ENCODE results near the gene RHOD.
A peak's percentile ranks its signal among the peaks of the same experiment; 100 is the strongest.

RHOD gene

DNA sequence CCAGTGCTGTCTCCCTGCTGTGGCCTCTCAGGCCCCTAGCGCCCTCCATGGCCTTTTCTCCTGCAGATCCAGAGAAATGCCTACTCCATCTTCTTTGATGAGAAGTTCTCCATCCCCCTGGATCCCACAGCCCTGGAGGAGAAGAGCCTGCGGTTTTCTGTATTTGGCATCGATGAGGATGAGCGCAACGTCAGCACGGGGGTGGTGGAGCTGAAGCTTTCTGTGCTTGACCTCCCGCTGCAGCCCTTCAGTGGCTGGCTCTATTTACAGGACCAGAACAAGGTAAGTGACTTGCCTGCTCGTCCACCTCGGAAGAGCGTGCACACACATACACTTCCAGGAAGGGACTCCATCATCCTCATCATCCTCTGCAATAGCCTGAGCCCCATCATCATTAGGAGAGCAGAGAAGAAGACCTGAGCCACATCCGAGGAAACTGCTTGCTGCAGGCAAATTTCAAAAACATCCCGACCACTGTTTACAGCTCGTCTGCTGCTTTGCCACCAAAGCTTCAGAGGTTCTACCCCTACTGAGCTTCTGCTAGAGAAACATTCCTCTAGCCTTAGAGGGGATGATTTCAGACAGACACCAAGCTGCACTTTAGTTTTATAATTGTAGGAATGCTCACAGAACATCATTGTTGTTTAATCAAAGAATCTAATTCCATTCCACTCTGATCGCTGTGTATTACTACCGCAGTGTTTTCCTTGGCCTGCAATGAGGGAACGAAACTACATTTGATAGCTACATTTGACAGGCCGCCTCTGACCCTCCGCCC is 12.9 kb upstream of the RHOD start:
- no peaks in the 10 kb centered on the region for H3K9me3 Mint-ChIP-seq
- DNase-seq = no peak

DNA sequence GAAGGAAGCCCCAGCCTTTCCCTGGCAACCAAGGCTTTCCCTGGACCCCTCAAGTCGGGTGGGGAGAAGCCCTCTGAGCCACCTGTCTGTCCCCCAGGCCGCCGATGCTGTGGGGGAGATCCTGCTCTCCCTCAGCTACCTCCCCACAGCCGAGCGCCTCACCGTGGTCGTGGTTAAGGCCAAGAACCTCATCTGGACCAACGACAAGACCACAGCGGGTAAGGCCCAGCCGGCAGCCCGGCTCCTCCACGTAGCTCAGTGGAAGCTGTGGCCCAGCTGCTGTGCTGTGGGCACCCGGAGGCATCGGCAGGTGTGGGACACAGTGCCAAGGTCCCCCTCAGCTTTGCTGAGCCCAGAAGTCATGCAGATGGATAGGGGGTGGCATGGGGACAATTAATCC is 12.2 kb upstream of the RHOD start:
- Mint-ChIP-seq H3K27me3 (peaks cover 20 to 75% of the 10 kb centered on the region in 2 donors), H3K27ac (no peak overlapping the region), H3K9me3 (no peaks in the 10 kb centered on the region), H3K4me3 (no peak overlapping the region), H3K4me1 (ENCODE audit: low read depth in 2 of 2) (peaks cover 0 to 1% of the 10 kb centered on the region in 2 donors), H3K36me3 (ENCODE audit: insufficient read depth) (no peaks in the 10 kb centered on the region)
- ATAC-seq (replicated peaks) (no peak), DNase-seq (no peak)

More for the DNA sequence above, 12.9 kb upstream of the RHOD start:
- no peak overlapping the region for H3K27ac Mint-ChIP-seq
- ATAC-seq (replicated peaks) = no peak
- peaks cover 0 to 1% of the 10 kb centered on the region in 2 donors for H3K4me1 Mint-ChIP-seq (ENCODE audit: low read depth in 2 of 2)
- H3K4me3 Mint-ChIP-seq = no peak overlapping the region
- H3K27me3 Mint-ChIP-seq = peaks cover 20 to 71% of the 10 kb centered on the region in 2 donors
- no peaks in the 10 kb centered on the region for H3K36me3 Mint-ChIP-seq (ENCODE audit: insufficient read depth)

DNA sequence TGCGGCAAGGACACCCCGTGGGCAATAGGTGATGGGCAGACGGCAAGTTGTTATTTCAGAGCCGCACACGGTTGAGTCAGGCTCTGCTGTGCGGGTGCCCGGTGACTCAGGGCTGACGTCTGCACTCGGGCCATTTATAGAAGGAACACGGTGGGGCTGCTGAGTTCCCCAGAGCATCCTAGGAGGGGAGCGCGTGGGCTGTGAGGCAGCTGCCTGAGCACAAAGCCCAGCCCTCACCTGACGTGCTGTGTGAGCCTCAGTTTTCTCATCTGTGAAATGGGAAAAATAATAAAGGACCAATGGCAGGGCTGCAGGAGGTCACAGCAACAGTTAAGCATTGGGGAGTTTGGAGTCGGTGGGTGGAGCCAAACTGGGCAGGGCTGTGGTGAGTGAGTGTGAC is 11.3 kb upstream of the RHOD start:
- DNase-seq (no peak), ATAC-seq (replicated peaks) (no peak)
- H3K4me3 Mint-ChIP-seq = no peak overlapping the region
- peaks cover 13 to 71% of the 10 kb centered on the region in 2 donors for H3K27me3 Mint-ChIP-seq
- peaks cover 0 to 1% of the 10 kb centered on the region in 2 donors for H3K4me1 Mint-ChIP-seq (ENCODE audit: low read depth in 2 of 2)
- H3K36me3 Mint-ChIP-seq (ENCODE audit: insufficient read depth) = no peaks in the 10 kb centered on the region
- no peaks in the 10 kb centered on the region for H3K9me3 Mint-ChIP-seq
- H3K27ac Mint-ChIP-seq = no peak overlapping the region

DNA sequence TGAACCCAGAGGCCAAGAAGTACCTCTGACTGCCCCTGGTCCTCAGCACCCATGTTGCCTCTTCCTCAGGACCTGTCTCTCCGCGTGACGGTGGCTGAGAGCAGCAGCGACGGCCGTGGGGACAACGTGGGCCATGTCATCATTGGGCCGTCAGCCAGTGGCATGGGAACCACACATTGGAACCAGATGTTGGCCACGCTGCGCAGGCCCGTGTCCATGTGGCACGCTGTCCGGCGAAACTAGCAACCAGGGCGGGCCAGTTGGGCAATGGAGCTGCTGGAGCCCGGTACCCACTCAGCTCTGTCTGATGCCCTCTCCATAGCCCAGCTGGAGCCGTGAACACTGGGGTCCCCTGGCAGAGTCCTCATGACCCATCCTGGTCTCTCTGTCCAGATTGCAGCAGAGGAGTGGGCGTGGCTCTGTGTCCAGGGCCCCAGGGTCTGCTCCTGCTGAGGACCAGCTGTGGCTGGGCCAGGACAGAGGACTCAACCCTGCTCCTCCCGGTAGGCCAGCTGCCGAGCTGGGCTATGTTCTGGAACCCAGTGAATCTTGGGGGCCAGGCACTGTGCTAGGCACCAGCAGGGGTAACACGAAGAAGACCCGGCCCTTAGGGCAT is 8.0 kb upstream of the RHOD start:
- peaks cover 2% of the 10 kb centered on the region for H3K36me3 Mint-ChIP-seq (ENCODE audit: insufficient read depth)
- peaks cover 11 to 65% of the 10 kb centered on the region in 2 donors for H3K27me3 Mint-ChIP-seq
- no peak overlapping the region for H3K27ac Mint-ChIP-seq
- no peak overlapping the region for H3K4me3 Mint-ChIP-seq
- ATAC-seq (replicated peaks) (no peak), DNase-seq (no peak)
- no peaks in the 10 kb centered on the region for H3K9me3 Mint-ChIP-seq
- H3K4me1 Mint-ChIP-seq (ENCODE audit: low read depth in 2 of 2) = peaks cover 0 to 1% of the 10 kb centered on the region in 2 donors

DNA sequence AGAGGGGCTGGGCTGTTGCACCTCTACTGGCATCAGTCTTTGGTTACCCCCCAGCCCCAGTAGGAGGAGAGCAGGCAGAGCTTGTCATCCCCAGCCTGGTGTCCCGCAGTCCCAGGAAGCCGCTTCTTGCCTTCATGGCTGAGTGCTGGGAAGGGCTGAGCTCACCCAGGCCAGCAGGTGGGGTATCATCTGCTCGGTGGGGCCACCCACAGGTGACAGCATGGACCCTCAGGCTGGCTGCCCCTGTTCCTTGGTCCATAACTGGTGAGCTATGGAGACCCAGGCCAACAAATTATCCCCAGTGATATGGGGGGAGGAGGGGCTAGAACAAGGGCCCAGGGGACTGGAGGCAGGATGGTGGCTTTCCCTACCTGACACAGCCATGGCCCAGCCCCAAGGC is 6.5 kb upstream of the RHOD start:
- ATAC-seq (replicated peaks) (no peak), DNase-seq (no peak)
- Mint-ChIP-seq H3K9me3 (no peaks in the 10 kb centered on the region), H3K4me1 (ENCODE audit: low read depth in 2 of 2) (no peaks in the 10 kb centered on the region), H3K4me3 (no peak overlapping the region), H3K27me3 (peaks cover 11 to 53% of the 10 kb centered on the region in 2 donors), H3K36me3 (ENCODE audit: insufficient read depth) (peaks cover 5% of the 10 kb centered on the region), H3K27ac (no peak overlapping the region)

DNA sequence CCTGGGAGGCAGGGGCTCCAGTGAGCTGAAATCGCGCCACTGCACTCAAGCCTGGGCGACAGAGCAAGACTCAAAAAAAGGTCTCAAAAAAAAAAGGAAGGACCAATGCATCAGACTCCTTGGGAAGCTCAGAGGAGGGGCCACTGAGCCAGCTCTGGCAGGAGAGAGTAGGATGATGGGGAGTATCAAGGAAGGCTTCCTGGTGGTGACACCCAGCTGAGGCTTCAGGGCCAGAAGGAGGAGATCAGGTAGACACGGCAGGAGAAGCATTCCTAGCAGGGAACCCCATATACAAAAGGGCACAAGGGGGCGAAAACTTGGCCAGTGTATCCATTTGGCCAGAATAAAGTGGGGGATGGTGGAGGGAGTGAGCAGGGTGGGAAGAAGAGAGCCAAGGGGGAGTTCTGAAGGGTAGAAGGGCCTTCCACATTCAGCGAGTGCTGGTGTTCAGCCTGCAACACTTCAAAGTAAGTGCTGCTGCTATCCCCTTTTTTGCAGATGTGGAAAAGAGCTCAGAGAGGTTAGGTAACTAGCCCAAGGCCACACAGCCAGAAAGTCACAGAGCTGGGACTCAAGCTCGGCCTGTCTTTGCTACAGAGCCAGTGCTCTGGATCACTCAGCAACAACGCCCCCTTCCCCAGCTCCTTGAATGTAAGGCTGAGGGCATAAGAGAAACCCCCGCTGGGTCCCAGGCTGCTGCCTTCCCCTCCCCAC is 5.3 kb upstream of the RHOD start:
- peaks cover 5% of the 10 kb centered on the region for H3K36me3 Mint-ChIP-seq (ENCODE audit: insufficient read depth)
- DNase-seq (no peak), ATAC-seq (replicated peaks) (no peak)
- no peak overlapping the region for H3K4me3 Mint-ChIP-seq
- peaks cover 3% of the 10 kb centered on the region in 2 donors for H3K4me1 Mint-ChIP-seq (ENCODE audit: low read depth in 2 of 2)
- peak overlapping the region in 1 of 2 donors; percentile 86 for H3K27ac Mint-ChIP-seq
- no peaks in the 10 kb centered on the region for H3K9me3 Mint-ChIP-seq
- peaks cover 11 to 47% of the 10 kb centered on the region in 2 donors for H3K27me3 Mint-ChIP-seq

DNA sequence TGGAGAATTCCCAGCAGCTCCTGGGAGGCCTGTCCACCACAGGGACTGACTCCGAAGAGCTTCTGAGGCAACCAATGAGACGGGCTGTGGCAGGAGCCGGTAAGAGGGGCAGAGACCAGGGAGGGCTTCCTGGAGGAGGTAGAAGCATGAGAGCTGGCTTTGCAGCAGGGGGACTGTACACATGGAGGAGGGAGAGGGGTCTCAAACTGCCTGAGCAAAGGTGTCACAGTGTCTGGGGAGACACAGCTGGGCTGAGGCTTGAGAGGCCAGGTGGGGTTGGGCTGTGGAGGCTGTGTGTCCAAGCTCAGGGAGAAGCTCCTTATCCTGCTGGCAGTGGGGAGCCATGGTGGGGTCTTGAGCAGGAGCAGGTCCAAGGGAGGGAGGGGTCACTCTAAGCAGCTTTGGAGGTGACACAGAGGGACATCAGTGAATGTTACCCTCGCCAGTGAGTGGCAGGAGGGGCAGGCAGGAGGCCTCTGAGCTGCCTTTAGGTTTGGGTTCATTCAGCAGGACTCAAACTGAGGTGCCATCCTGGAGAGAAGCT is 4.6 kb upstream of the RHOD start:
- ATAC-seq (replicated peaks) (no peak), DNase-seq (no peak)
- H3K27me3 Mint-ChIP-seq = peaks cover 11 to 43% of the 10 kb centered on the region in 2 donors
- no peak overlapping the region for H3K4me3 Mint-ChIP-seq
- peaks cover 5% of the 10 kb centered on the region in 2 donors for H3K4me1 Mint-ChIP-seq (ENCODE audit: low read depth in 2 of 2)
- peaks cover 5% of the 10 kb centered on the region for H3K36me3 Mint-ChIP-seq (ENCODE audit: insufficient read depth)
- H3K27ac Mint-ChIP-seq = peak overlapping the region in 1 of 2 donors; percentile 86
- no peaks in the 10 kb centered on the region for H3K9me3 Mint-ChIP-seq

DNA sequence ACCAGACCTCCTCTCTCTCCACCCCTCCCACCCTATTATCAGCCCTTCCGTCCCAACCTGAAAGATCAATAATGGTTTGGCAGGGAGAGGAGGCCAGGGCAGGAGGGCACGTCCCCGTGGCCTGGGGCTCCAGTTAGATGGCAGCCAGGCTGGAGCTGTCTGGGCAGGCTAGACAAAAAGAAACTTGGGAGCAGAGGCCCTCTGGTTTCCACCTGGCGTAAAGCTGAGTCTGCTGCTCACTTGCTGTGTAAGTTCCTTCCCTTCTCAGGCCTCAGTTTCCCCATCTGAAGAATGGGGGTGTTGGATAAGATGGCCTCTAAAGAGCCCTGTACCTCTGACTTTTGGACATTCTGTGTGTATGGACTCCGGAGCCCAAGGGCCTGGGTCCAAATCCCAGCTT is 3.8 kb upstream of the RHOD start:
- H3K4me1 Mint-ChIP-seq (ENCODE audit: low read depth in 2 of 2) = peaks cover 5% of the 10 kb centered on the region in 2 donors
- ATAC-seq (replicated peaks) (no peak), DNase-seq (no peak)
- H3K4me3 Mint-ChIP-seq = no peak overlapping the region
- peaks cover 11 to 43% of the 10 kb centered on the region in 2 donors for H3K27me3 Mint-ChIP-seq
- H3K9me3 Mint-ChIP-seq = no peaks in the 10 kb centered on the region
- H3K36me3 Mint-ChIP-seq (ENCODE audit: insufficient read depth) = peaks cover 5% of the 10 kb centered on the region
- no peak overlapping the region for H3K27ac Mint-ChIP-seq

DNA sequence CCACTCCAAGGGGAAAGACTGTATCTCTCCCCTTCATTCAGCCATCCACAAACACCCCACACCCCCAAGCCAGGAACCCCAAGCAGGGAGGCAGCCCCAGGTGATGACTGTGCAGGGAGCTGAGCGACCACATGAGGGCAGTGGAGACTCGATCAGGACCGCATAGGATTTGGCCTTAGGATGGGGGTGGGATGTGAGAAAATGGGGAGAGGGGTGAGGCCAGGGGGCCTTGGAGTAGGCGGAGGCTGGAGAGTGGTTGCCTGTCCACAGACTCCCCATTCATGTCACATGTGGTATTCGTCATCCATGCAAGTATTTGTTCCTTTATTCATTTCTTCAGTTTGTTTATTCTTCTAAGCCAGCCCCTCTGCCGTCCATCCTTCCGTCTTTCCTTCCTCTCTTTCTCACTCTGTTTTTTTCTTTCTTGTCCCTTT is 2.7 kb upstream of the RHOD start:
- no peak overlapping the region for H3K4me3 Mint-ChIP-seq
- no peak for DNase-seq
- no peak overlapping the region for H3K27ac Mint-ChIP-seq
- H3K4me1 Mint-ChIP-seq (ENCODE audit: low read depth in 2 of 2) = peaks cover 5% of the 10 kb centered on the region in 2 donors
- H3K36me3 Mint-ChIP-seq (ENCODE audit: insufficient read depth) = peaks cover 5% of the 10 kb centered on the region
- peak; percentile 45 for ATAC-seq (replicated peaks)
- no peaks in the 10 kb centered on the region for H3K9me3 Mint-ChIP-seq
- H3K27me3 Mint-ChIP-seq = peaks cover 11 to 42% of the 10 kb centered on the region in 2 donors

DNA sequence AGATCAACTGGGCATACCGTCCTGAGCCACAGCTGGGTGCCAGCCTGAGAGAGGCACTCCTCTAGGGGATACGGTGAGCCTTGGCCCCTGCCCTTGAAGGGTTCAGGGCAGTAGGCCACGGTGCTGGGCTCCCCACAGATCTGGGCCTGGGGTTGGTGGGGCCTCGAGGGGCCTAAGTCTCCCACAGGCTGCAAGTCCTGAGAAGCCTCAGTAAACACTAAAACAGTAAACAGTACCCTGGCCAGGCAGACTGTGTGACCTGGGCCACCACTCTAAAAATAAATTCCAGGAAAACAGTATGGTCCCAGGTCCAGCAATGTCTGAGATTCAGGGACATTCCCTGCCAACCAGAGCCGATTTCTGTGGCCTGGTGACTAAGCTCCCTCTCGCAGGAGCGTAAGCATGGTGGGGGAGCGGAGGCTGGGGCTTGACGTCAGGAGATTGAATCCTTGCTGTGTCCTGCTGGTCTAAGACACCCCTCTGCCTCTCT is 2.3 kb upstream of the RHOD start:
- H3K36me3 Mint-ChIP-seq (ENCODE audit: insufficient read depth) = peaks cover 5% of the 10 kb centered on the region
- H3K4me1 Mint-ChIP-seq (ENCODE audit: low read depth in 2 of 2) = peaks cover 5% of the 10 kb centered on the region in 2 donors
- DNase-seq = no peak
- H3K4me3 Mint-ChIP-seq = no peak overlapping the region
- no peak for ATAC-seq (replicated peaks)
- no peak overlapping the region for H3K27ac Mint-ChIP-seq
- H3K9me3 Mint-ChIP-seq = no peaks in the 10 kb centered on the region
- peaks cover 11 to 37% of the 10 kb centered on the region in 2 donors for H3K27me3 Mint-ChIP-seq

DNA sequence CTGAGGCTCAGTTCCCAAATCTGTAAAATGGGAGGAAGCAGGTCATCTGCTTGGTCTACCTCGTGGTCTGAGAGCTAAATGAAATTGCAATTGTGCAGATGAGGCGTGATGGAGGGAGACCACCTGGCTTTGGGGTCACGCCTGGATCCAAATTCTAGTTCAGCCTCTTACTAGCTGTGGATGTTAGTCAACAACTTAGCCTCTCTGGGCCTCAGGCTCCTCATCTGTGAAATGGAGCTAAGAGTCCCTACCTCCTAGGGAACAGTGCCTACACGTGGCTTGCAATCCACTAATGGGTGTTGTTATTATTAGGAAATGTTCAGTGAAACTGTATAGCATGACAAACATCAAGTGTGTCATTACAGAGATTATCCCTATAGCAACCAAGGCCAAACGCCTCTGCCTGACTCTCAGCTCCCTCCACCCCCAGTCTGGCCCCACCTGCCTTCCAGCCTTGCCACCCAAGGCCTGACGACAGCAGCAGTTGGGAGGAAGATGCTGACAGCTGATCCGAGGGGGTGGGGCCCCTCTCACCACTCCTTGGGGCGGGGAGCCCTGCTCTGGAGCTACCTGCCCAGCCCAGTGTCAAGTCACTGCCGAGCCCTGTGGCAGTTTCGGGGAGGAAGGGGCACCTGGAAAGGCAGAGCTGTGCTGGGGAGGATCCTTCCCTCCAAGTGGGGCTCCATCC is 1.7 kb upstream of the RHOD start:
- Mint-ChIP-seq H3K27ac (no peak overlapping the region), H3K27me3 (peaks cover 11 to 32% of the 10 kb centered on the region in 2 donors), H3K4me1 (ENCODE audit: low read depth in 2 of 2) (peaks cover 5% of the 10 kb centered on the region in 2 donors), H3K9me3 (no peaks in the 10 kb centered on the region), H3K4me3 (no peak overlapping the region), H3K36me3 (ENCODE audit: insufficient read depth) (peaks cover 5% of the 10 kb centered on the region)
- DNase-seq (no peak), ATAC-seq (replicated peaks) (no peak)

DNA sequence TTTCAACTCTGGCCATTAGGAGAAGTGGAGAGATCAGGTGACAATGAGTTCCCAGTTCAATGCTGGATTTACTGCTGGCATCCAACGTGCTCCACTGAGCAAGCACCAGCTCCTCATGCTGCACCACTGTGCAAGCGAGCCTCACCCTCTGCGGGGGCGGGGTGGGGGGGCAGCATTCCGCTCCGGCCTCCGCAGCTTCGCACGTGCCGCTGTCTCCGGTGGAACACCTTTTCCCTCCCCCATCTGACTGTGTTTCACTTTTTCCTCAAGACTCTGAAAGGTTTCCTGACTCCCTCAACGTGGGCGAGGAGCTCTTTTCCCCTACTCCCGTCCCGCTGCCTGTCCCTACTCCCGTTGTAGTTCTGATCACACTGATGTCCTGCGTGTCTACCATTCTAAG is 835 bp upstream of the RHOD start:
- Mint-ChIP-seq H3K27me3 (peaks cover 11 to 30% of the 10 kb centered on the region in 2 donors), H3K9me3 (no peaks in the 10 kb centered on the region), H3K36me3 (ENCODE audit: insufficient read depth) (peaks cover 2% of the 10 kb centered on the region), H3K27ac (no peak overlapping the region), H3K4me3 (peak overlapping the region in 1 of 2 donors; percentile 69), H3K4me1 (ENCODE audit: low read depth in 2 of 2) (peaks cover 5% of the 10 kb centered on the region in 2 donors)
- DNase-seq = no peak
- ATAC-seq (replicated peaks) = no peak

DNA sequence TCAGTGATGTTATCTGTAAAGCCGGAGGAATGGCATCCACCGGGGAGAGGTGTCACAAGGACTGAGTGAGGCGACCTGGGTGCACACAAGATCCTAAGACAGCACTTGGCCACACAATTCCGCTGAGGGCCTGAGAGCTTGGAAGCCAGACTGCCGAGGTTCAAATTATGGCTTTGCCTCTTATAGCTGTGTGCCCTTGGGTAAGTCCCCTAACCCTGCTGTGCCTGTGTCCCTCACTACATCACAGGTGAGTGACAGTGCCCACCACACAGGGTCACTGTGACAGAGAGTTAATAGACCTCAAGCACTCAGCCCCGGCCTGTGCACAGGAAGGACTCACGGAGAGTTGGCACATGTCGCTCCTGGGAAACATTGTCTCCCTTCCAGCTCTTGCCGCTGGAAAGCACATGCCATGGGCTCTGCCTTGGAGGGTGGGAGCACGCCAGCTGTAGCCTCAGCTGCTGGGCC is 592 bp downstream of the RHOD start:
- ATAC-seq (replicated peaks) (no peak), DNase-seq (no peak)
- H3K27me3 Mint-ChIP-seq = peaks cover 0 to 16% of the 10 kb centered on the region in 2 donors
- no peak overlapping the region for H3K27ac Mint-ChIP-seq
- H3K4me1 Mint-ChIP-seq (ENCODE audit: low read depth in 2 of 2) = peaks cover 5% of the 10 kb centered on the region in 2 donors
- peaks cover 2% of the 10 kb centered on the region for H3K36me3 Mint-ChIP-seq (ENCODE audit: insufficient read depth)
- H3K9me3 Mint-ChIP-seq = no peaks in the 10 kb centered on the region
- peak overlapping the region; percentile 15 to 27 for H3K4me3 Mint-ChIP-seq

Data from effector memory CD8-positive, alpha-beta T cell (primary cell).